IPS-20b (cell line): ENCODE data around the gene SRRM5.
"Not testable (repeated sequence)": the region's sequence is repeated elsewhere in the genome, so short reads cannot be mapped to it uniquely, and the experiment has no call there.

ENCODE experiments used
- H3K27ac ChIP-seq: one replicate; pipeline ENCODE4 v1.5.1; 2013; ENCODE audit warnings: low read length
- H3K27me3 ChIP-seq: 2 replicates; pipeline ENCODE4 v1.6.1; 2013; ENCODE audit warnings: mild to moderate bottlenecking, low read length, inconsistent platforms; ENCODE audit not compliant: insufficient read depth
- H3K36me3 ChIP-seq: 2 replicates; pipeline ENCODE4 v1.6.1; 2013; ENCODE audit warnings: low read depth, mild to moderate bottlenecking, inconsistent platforms, low read length, moderate library complexity; ENCODE audit not compliant: insufficient read depth
- H3K4me1 ChIP-seq: 2 replicates; pipeline ENCODE4 v1.6.1; 2013; ENCODE audit warnings: mild to moderate bottlenecking, control low read depth, inconsistent platforms, low read length, moderate library complexity; ENCODE audit not compliant: insufficient read depth
- H3K4me3 ChIP-seq: 2 replicates; pipeline ENCODE4 v1.5.1; 2013; ENCODE audit warnings: mild to moderate bottlenecking, low read length, inconsistent platforms
- H3K9ac ChIP-seq: 2 replicates; pipeline ENCODE4 v1.6.1; 2013; ENCODE audit warnings: low read depth, mild to moderate bottlenecking, inconsistent platforms, low read length, moderate library complexity
- H3K9me3 ChIP-seq: 2 replicates; pipeline ENCODE4 v1.6.1; 2013; ENCODE audit warnings: mild to moderate bottlenecking, low read depth, low read length, inconsistent platforms; ENCODE audit not compliant: insufficient read depth

The SRRM5 gene

DNA sequence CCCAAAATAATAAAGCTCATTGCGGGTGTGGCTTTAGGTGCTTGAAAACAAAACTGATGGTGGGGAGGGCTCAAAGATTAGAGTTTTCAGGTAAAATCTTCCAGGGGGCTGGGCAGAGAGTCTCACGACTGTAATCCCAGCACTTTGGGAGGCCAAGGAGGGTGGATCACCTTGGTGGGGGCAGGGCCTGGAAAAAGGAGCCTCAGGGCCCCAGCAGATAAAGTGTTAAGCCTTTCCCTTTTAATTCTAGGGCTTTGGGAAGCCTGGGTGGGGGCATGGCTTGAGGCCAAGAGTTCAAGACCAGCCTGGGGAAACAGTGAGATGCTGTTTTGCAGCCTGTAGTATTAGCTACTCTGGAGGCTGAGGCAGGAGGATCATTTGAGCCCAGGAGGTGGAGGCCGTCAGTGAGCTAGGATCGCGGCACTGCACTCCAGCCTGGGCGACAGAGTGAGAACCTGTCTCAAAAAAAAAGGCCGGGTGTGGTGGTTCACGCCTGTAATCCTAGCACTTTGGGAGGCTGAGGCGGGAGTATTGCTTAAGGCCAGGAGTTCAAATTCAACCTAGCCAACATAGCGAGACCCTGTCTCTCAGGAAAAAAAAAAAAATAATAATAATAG is 17.7 kb upstream of the SRRM5 start:
- Histone ChIP-seq H3K27me3 (no peaks in the 10 kb centered on the region), H3K9ac (no peak overlapping the region), H3K4me1 (peaks cover 7% of the 10 kb centered on the region; the same call in 1 of the 2 replicates), H3K9me3 (no peaks in the 10 kb centered on the region), H3K27ac (no peak overlapping the region), H3K36me3 (peaks cover 48% of the 10 kb centered on the region), H3K4me3 (peak overlapping the region; percentile 97; the same call in 1 of the 2 replicates)

GRCh38 chr19:43594710-43595604 is 16.9 kb upstream of the SRRM5 start:
- peaks cover 7% of the 10 kb centered on the region; the same call in 1 of the 2 replicates for H3K4me1 ChIP-seq
- H3K27me3 ChIP-seq = no peaks in the 10 kb centered on the region
- H3K9ac ChIP-seq = peak overlapping the region; percentile 95
- no peaks in the 10 kb centered on the region for H3K9me3 ChIP-seq
- H3K27ac ChIP-seq = no peak overlapping the region
- H3K36me3 ChIP-seq = peaks cover 55% of the 10 kb centered on the region
- H3K4me3 ChIP-seq = peak overlapping the region; percentile 97

GRCh38 chr19:43595605-43595998 is 16.3 kb upstream of the SRRM5 start:
- Histone ChIP-seq H3K4me1 (peaks cover 7% of the 10 kb centered on the region; the same call in 1 of the 2 replicates), H3K4me3 (peak overlapping the region; percentile 97), H3K9ac (peak overlapping the region; percentile 95), H3K36me3 (peaks cover 52% of the 10 kb centered on the region), H3K27ac (no peak overlapping the region), H3K9me3 (no peaks in the 10 kb centered on the region), H3K27me3 (no peaks in the 10 kb centered on the region)

- peak within 1 kb of the TSS; percentile 96 for H3K9ac ChIP-seq
- H3K27ac ChIP-seq = peak within 1 kb of the TSS; percentile 84
- peaks cover 7% of the 10 kb centered on the region; the same call in 1 of the 2 replicates for H3K4me1 ChIP-seq
- no peaks in the 10 kb centered on the region for H3K27me3 ChIP-seq
- peaks cover 47% of the 10 kb centered on the region for H3K36me3 ChIP-seq
- peak within 1 kb of the TSS; percentile 97 for H3K4me3 ChIP-seq
- no peaks in the 10 kb centered on the region for H3K9me3 ChIP-seq
Measured at GRCh38 chr19:43595999-43596841, 15.7 kb upstream of the SRRM5 start, which contains the start of the genes IRGQ and ZNF576. Gene IRGQ (minus strand): TSS chr19:43596134. CDS start chr19:43595338, 796 bp downstream. Gene ZNF576 (plus strand): TSS chr19:43596595. CDS start chr19:43597109, 514 bp downstream.

GRCh38 chr19:43596842-43597461 is 14.9 kb upstream of the SRRM5 start:
- Histone ChIP-seq H3K36me3 (peaks cover 51% of the 10 kb centered on the region), H3K27ac (peak overlapping the region; percentile 84)

GRCh38 chr19:43597876-43598275 is 14.0 kb upstream of the SRRM5 start:
- Histone ChIP-seq H3K9me3 (no peaks in the 10 kb centered on the region), H3K4me1 (peaks cover 7% of the 10 kb centered on the region; the same call in 1 of the 2 replicates), H3K27ac (no peak overlapping the region), H3K4me3 (peak overlapping the region; percentile 96), H3K36me3 (peaks cover 47% of the 10 kb centered on the region), H3K27me3 (no peaks in the 10 kb centered on the region), H3K9ac (peak overlapping the region; percentile 96)

More at GRCh38 chr19:43596842-43597461, 14.9 kb upstream of the SRRM5 start:
- Histone ChIP-seq H3K9ac (peak overlapping the region; percentile 96), H3K4me3 (peak overlapping the region; percentile 96), H3K4me1 (peaks cover 7% of the 10 kb centered on the region; the same call in 1 of the 2 replicates), H3K27me3 (no peaks in the 10 kb centered on the region), H3K9me3 (no peaks in the 10 kb centered on the region)

DNA sequence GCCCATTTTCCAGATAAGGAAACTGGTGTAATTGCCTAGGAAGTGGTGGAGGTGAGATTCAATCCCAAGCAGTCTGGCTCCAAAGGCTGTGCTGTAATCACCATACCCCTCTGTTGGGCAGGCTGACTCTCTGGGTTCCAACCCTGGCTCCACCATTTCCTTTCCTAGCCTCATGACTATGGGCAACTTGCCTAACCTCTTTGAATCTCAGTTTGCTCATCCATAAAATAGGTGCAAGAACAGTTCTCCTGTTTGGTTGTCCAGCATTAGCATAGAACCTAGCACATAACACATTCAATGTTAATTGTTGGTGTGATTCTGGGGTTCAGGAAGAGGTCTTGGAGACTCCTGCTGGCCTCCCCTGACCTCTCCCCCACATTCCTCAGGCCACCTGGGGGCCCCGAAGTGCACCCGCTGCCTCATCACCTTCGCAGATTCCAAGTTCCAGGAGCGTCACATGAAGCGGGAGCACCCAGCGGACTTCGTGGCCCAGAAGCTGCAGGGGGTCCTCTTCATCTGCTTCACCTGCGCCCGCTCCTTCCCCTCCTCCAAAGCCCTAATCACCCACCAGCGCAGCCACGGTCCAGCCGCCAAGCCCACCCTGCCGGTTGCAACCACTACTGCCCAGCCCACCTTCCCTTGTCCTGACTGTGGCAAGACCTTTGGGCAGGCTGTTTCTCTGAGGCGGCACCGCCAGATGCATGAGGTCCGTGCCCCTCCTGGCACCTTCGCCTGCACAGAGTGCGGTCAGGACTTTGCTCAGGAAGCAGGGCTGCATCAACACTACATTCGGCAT is 13.2 kb upstream of the SRRM5 start:
- Histone ChIP-seq H3K9me3 (no peaks in the 10 kb centered on the region), H3K4me1 (peaks cover 7% of the 10 kb centered on the region; the same call in 1 of the 2 replicates), H3K27me3 (no peaks in the 10 kb centered on the region), H3K36me3 (peaks cover 40% of the 10 kb centered on the region), H3K27ac (no peak overlapping the region), H3K9ac (no peak overlapping the region), H3K4me3 (no peak overlapping the region)

- Histone ChIP-seq H3K27ac (no peak overlapping the region), H3K4me3 (no peak overlapping the region), H3K9me3 (no peaks in the 10 kb centered on the region), H3K4me1 (peaks cover 7% of the 10 kb centered on the region; the same call in 1 of the 2 replicates), H3K27me3 (no peaks in the 10 kb centered on the region), H3K36me3 (peaks cover 33% of the 10 kb centered on the region), H3K9ac (no peak overlapping the region)
Measured at GRCh38 chr19:43599635-43600295, 12.1 kb upstream of the SRRM5 start.

DNA sequence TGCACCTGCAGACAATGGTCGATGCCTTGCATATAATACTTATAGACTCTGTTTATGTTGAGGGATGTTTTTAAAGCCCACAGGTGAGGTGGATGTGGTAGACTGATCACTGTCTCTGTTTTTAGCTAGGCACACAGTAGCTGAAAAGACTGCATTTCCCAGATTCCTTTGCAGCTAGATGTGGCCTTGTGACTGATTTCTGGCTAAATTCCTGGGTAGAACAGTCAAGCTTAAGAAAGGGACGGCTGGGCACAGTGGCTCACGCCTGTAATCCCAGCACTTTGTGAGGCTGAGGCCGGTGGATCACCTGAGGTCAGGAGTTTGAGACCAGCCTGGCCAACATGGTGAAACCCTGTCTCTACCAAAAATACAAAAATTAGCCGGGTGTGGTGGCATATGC is 11.6 kb upstream of the SRRM5 start:
- not testable (repeated sequence) for H3K27ac ChIP-seq, H3K9me3 ChIP-seq, H3K4me3 ChIP-seq, H3K9ac ChIP-seq, H3K4me1 ChIP-seq, H3K27me3 ChIP-seq
- H3K36me3 ChIP-seq = peaks cover 33% of the 10 kb centered on the region
